ENCODE measurements around the gene CACNA1I.

Gene CACNA1I

DNA sequence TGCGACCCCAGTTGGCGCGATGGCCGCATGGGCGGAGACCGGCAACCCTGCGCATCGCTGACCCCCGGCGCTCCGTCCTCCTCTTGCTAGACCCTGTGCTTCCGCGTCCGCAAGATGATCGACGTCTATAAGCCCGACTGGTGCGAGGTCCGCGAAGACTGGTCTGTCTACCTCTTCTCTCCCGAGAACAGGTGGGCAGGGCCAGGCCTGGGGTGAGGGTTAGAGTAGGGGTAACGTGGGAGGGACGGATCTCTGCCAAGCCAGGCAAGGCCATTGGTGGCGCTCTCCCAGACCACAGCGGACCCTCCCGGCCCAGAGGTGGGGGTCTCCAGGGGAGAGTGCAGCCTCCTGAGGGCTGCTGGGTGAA is 92.1 kb downstream of the CACNA1I start:
- H3K4me3 ChIP-seq (ENCODE audit: low read length), result no peak overlapping the region
- TF ChIP-seq, protein P1, sequence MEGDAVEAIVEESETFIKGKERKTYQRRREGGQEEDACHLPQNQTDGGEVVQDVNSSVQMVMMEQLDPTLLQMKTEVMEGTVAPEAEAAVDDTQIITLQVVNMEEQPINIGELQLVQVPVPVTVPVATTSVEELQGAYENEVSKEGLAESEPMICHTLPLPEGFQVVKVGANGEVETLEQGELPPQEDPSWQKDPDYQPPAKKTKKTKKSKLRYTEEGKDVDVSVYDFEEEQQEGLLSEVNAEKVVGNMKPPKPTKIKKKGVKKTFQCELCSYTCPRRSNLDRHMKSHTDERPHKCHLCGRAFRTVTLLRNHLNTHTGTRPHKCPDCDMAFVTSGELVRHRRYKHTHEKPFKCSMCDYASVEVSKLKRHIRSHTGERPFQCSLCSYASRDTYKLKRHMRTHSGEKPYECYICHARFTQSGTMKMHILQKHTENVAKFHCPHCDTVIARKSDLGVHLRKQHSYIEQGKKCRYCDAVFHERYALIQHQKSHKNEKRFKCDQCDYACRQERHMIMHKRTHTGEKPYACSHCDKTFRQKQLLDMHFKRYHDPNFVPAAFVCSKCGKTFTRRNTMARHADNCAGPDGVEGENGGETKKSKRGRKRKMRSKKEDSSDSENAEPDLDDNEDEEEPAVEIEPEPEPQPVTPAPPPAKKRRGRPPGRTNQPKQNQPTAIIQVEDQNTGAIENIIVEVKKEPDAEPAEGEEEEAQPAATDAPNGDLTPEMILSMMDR (conservative IDR thresholded peaks at IDR 0.05; ENCODE audit: low read depth, low read length), result no peak
- no peak for DNase-seq (ENCODE audit: low read depth)

DNA sequence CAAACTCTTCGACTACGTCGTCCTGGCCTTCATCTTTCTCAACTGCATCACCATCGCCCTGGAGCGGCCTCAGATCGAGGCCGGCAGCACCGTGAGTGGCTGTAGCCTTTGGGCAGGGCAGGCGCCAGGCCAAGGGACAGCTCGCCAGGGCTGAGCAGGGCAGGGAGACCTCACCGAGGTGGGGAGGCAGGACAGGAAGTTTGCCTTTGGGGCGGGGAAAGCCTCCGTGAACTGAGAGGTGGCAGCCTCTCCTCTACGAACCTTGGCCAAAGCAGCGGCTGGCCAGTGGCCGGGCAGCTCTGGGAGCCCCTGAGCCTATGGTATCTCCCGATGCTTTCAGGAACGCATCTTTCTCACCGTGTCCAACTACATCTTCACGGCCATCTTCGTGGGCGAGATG is 93.2 kb downstream of the CACNA1I start:
- H3K4me3 ChIP-seq (ENCODE audit: low read length), result no peak overlapping the region
- DNase-seq (ENCODE audit: low read depth), result no peak
- TF ChIP-seq, protein P1 (conservative IDR thresholded peaks at IDR 0.05; ENCODE audit: low read depth, low read length), result no peak

DNA sequence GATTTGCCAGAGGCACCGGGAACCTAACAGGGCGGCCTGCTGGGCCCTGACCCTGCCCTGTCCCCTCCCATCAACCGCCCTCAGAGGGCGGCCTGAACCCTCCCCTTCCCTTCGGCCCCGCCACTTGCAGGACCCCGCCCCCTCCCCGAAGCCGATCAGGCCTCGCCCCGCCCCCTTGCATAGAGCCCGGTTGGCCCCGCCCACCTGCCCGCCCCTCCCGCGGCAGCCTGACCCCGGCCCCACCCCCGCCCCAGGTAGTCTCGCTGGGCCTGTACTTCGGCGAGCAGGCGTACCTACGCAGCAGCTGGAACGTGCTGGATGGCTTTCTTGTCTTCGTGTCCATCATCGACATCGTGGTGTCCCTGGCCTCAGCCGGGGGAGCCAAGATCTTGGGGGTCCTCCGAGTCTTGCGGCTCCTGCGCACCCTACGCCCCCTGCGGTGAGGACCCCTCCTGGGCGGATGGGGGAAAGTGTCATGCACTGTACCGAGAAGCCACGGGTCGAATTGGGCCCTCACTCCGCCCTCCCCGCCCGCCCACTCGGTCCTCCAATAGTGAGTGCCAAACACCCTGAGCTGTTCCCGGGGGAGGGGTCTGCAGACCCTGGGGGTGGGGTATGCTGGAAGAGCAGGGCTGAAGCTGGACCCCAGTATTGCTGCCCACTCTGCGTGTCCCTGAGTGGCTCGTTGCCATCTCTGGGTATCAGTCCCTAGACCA is 94.1 kb downstream of the CACNA1I start:
- TF ChIP-seq, protein P1 (conservative IDR thresholded peaks at IDR 0.05; ENCODE audit: low read depth, low read length), result no peak
- no peak for DNase-seq (ENCODE audit: low read depth)
- H3K4me3 ChIP-seq (ENCODE audit: low read length), result no peak overlapping the region

DNA sequence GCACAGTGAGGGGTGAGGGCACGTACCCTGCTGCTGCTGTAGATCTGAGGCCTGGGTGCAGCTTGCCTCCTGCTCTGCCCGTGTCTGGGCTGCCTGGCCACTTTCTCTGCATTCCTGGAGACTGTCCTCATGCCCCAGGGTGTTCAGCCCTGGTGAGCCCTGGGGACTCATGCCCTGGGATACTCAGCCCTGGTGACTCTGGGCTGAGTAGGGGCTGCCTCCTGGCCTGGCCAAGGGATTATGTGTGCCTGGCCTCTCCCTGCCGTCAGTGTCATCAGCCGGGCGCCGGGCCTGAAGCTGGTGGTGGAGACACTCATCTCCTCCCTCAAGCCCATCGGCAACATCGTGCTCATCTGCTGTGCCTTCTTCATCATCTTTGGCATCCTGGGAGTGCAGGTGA is 94.7 kb downstream of the CACNA1I start:
- TF ChIP-seq, protein P1 (conservative IDR thresholded peaks at IDR 0.05; ENCODE audit: low read depth, low read length), result no peak
- no peak overlapping the region for H3K4me3 ChIP-seq (ENCODE audit: low read length)
- no peak for DNase-seq (ENCODE audit: low read depth)

DNA sequence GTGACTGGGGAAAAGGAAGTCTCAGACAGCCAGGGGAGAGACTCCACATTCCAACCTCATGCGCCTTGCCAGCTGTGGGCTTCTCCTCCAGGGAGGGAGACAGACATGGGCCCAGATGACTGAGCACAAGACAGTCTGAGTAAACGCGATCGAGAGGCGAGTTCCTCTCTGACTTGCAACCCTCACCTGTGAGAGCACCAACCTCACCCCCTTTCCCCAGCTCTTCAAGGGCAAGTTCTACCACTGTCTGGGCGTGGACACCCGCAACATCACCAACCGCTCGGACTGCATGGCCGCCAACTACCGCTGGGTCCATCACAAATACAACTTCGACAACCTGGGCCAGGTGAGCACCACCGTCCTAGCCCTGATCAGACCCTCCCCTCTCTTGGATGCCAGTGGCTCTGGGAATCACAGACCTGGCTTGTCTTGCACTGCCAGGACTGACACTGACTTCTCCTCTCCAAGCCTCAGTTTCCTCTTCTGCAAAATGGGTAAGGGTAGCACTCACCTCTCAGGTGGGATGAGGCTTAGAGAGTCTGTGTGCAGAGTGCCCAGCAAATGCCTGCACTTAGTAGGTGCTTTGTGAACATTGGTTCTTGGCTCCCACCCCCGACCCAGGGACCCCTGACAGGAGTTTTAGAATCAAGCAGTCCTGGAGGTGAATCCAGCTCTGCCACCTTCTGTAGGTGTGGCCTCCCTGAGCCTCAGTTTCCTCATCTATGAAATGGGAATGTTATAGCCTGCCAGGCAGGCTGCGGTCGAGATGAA is 95.3 kb downstream of the CACNA1I start:
- no peak overlapping the region for H3K4me3 ChIP-seq (ENCODE audit: low read length)
- TF ChIP-seq, protein P1 (conservative IDR thresholded peaks at IDR 0.05; ENCODE audit: low read depth, low read length), result no peak
- DNase-seq (ENCODE audit: low read depth), result no peak

DNA sequence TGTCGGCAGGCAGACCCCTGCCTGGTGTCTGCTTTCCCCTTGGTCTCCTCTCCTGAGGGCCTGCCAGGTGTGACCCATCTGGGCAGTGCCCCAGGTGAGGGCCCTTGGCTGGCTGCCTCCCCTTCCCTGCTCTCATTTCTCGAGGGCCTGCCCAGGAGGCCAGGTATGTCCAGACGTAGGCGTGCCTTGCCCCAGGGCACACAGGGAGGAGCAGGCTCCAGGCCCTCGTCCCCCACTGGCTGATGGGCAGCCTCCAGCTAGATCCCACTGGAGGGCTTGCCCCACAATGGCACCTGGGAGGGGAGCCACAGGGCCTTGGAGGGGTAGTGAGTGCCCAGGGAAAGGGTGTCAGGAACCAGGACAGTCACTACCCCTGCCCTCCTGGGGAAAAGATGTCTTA is 95.9 kb downstream of the CACNA1I start:
- H3K4me3 ChIP-seq (ENCODE audit: low read length), result no peak overlapping the region
- no peak for DNase-seq (ENCODE audit: low read depth)
- TF ChIP-seq, protein P1 (conservative IDR thresholded peaks at IDR 0.05; ENCODE audit: low read depth, low read length), result no peak

DNA sequence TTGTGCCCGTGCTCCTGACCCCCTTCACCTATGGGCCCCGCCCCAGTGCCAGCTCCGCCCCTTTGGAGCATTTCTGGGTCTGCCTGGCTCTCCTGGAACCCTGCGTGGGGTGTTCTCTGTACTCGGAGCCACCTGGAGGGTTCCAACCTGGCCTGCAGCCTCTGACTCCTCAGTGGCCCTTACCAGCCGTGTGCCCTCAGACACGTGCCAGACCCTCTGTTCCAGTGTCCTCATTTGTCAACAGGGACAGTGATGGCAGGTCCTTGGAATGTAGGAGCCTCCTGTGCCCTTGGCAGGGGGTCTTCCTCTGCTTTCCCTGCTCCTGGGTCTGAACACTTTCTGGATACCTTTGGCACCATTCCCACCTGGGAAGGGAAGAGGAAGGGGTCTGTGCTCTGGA is 96.4 kb downstream of the CACNA1I start:
- no peak overlapping the region for H3K4me3 ChIP-seq (ENCODE audit: low read length)
- DNase-seq (ENCODE audit: low read depth), result no peak
- TF ChIP-seq, protein P1 (conservative IDR thresholded peaks at IDR 0.05; ENCODE audit: low read depth, low read length), result no peak

Data from retinal pigment epithelial cell (primary cell).